GM12865 (cell line): Measurements from ENCODE around the gene C1QA.

Experiments
- DNase-seq: peaks from one replicate; pipeline ENCODE4 v3.0.0; 2010; ENCODE audit warnings: low read depth
- H3K4me3 ChIP-seq: 2 replicates; pipeline ENCODE4 v1.5.1; 2011; ENCODE audit warnings: mild to moderate bottlenecking, low read depth, low read length, control low read depth
- TF ChIP-seq, protein P1 (sequence below): IDR thresholded peaks from 2 replicates; pipeline ENCODE4 v1.5.1; 2011; ENCODE audit warnings: low read length, control low read depth, low read depth, inconsistent platforms; ENCODE audit not compliant: insufficient read depth; ENCODE audit errors: missing control alignments

The C1QA gene

DNA sequence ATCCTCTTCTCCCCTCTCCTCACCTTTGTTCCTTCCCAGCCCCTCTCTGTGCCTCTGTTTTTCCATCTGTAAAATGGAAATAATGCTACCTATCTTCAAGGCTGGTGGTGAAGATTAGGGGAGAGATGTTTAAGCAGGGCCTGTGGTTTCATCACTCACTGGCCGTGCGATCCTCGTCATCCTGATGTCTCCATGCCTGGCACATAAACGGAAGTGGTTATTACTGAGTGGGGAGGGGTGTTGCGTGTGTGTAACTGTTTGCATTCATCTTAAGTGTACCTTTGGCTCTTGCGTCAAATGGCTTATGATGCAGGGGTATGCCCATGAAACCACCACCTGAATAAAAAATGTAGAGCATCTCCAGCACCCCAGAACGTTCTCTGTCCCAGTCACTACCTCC, 17.2 kb upstream of the C1QA start:
- DNase-seq = no peak
- TF ChIP-seq, protein P1, sequence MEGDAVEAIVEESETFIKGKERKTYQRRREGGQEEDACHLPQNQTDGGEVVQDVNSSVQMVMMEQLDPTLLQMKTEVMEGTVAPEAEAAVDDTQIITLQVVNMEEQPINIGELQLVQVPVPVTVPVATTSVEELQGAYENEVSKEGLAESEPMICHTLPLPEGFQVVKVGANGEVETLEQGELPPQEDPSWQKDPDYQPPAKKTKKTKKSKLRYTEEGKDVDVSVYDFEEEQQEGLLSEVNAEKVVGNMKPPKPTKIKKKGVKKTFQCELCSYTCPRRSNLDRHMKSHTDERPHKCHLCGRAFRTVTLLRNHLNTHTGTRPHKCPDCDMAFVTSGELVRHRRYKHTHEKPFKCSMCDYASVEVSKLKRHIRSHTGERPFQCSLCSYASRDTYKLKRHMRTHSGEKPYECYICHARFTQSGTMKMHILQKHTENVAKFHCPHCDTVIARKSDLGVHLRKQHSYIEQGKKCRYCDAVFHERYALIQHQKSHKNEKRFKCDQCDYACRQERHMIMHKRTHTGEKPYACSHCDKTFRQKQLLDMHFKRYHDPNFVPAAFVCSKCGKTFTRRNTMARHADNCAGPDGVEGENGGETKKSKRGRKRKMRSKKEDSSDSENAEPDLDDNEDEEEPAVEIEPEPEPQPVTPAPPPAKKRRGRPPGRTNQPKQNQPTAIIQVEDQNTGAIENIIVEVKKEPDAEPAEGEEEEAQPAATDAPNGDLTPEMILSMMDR = no peak

DNA sequence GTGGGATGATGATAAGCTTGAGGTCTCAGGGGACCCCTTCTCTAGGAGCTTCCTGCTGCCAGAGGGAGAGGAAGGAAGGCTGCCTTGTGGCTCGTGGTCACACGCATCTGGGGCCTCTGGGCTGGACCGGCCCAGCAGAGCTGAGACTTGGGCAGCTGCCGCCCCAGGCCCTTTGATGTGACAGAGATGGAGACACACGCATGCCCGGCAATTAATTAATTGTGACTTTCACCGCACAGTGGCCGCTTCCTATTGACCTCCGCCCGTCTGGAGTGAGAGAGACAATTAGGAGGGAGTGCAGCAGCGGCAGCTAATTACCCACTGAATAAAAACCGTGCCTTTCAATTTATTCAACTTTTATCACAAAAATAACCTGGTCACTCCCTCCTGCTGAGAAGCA, 16.6 kb upstream of the C1QA start:
- no peak overlapping the region for H3K4me3 ChIP-seq
- TF ChIP-seq, protein P1 = no peak
- no peak for DNase-seq

More for the DNA sequence above, 17.2 kb upstream of the C1QA start:
- no peak overlapping the region for H3K4me3 ChIP-seq

GRCh38 chr1:22621761-22622160, 14.7 kb upstream of the C1QA start:
- TF ChIP-seq, protein P1 = no peak
- no peak for DNase-seq

GRCh38 chr1:22625262-22625925, 11.0 kb upstream of the C1QA start:
- H3K4me3 ChIP-seq = no peak overlapping the region
- TF ChIP-seq, protein P1 = no peak
- DNase-seq = no peak

More at GRCh38 chr1:22621761-22622160, 14.7 kb upstream of the C1QA start:
- H3K4me3 ChIP-seq = no peak overlapping the region

DNA sequence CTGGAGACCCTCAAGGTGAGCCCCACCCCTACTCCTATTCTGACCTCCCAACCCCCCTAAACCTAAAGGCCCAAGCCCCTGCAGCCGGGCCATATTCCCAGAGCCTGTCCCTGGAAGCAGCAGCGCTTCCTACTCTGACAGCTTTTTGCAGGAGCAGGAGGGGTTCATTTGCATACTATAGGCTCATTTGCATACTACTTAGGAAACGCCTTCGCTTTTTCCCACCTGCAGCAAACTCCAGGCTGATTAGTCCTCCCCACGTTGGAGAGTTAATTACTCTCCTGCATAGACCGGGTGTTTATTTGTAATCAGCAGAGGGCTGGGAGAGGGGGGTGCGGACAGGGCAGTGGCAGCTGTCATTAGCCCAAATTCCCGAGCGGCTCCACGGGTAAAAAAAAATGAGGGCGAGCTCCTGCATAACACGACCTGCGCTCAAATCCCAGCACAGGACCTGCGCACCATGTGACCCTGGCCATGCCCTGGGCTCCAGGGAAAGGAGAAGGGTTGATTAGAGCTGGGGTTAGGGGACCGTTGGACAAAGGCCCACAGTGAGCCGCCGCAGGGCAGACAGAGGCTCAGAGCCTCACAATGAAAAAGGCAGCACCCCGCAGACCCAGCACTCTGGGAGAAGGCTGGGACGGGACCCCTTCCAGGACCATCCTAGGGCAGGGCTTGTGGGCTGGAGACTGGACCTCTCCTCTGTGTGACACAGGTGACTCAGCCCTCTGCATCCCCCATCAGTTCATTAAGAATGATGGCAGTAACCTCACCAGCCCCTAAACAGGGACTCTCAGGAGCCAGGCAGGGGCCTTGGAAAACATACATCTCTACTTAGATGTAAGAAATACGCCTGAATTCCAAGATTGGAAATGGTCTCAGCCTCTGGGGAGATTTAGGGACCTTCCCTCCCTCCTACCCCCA, 9.9 kb upstream of the C1QA start:
- H3K4me3 ChIP-seq = no peak overlapping the region
- DNase-seq = no peak
- TF ChIP-seq, protein P1 = no peak

GRCh38 chr1:22627331-22627730, 9.1 kb upstream of the C1QA start:
- TF ChIP-seq, protein P1 = no peak
- no peak for DNase-seq
- no peak overlapping the region for H3K4me3 ChIP-seq
